GM19025 (cell line): ENCODE measurements around the gene CRACR2A.

Source experiments
- ATAC-seq: cut with Tn5 transposase; IDR thresholded peaks from one replicate; pipeline ENCODE4 v1.9.1; 2021; ENCODE audit warnings: mild to moderate bottlenecking, low read depth, moderate library complexity; ENCODE audit not compliant: unreplicated experiment

The CRACR2A gene

GRCh38 chr12:3752741-3753486 lies at the start of gene CRACR2A:
Gene CRACR2A, minus strand, starts transcription at chr12:3753109. Its CDS starts 56,110 bp downstream, at chr12:3696999.
- peak; percentile 90 for ATAC-seq

- no peak for ATAC-seq
Measured at GRCh38 chr12:3797531-3798048, 44.7 kb upstream of the CRACR2A start.

DNA sequence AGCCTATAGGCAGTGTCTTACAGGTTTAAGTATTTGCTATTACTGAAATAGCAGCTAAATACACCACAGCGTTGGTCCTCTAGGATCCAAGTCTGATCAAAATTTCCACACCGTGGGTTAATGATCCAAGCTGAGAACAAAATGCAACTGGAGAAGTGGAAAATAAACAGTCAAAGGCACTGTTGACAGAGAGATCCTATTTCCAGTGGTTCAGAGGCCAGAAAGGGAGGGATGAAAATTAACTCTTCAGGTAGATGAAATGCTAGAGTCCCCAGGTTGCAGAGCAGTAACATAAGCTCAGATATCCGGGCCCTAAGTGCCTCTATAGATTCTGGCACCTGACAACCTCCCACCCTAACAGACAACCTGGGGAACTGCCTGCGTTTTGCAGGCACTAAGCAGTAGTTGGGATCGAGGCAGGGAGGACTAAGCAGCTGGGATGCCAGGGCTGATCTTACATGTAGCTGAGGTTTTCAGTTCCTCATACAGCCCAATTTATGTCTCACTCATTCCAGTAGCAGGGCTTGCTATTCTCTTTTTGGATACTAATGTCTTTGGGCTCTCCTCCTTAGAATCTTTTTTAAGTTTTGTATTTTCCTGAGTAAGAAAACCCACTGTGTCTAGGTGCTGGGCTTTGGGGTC lies 42.7 kb upstream of the CRACR2A start:
- no peak for ATAC-seq

DNA sequence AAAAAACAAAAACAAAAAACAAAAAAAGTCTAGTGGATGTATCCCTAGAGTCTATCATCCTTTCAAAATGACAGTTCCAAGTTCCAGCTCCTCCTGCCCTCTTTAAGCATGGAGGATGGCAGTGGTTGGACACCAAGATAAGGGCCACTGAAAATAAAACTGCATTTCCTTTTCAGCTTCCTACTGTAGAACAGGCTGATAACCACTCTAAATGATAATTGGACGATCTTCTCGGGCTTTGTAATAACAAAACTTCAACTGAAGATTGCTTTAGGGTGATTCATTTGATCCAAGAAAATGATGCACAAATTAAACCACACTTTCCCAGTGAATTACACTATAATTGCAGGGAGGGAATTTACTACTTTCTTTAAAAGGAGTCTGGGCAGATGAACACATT lies 42.2 kb upstream of the CRACR2A start:
- ATAC-seq = no peak

GRCh38 chr12:3792623-3793288 lies 39.8 kb upstream of the CRACR2A start:
- ATAC-seq = no peak

DNA sequence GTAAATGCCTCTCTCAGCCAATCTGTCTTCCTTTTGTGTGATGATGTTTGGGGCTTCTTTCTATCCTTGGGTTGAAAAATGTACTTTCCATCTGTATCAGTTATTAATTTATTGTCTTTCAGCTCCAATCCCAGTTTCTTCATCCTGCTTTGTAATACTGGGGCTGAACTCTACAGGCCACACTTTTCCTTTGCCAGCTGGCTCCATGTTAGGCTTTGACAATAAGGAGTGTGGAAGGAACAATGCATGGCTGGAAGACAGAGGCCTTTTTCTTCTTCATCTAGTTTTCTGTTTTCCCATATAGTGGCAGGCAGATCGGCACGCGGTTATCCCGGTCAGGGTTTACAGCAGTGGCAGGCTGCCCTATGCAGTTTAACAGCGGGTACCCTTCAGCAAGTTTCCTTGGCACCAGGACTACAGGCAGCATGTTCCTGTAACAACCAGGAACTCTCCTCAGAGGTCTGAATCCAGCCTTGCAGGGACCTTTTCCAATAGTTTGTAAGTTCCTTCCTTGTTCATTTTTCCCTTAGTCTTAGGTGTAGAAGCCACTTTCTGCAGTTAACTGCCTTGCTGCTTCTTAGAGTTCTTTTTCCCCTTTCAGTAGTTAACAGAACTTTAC lies 38.5 kb upstream of the CRACR2A start:
- no peak for ATAC-seq

GRCh38 chr12:3790642-3791041 lies 37.7 kb upstream of the CRACR2A start:
- ATAC-seq = no peak

DNA sequence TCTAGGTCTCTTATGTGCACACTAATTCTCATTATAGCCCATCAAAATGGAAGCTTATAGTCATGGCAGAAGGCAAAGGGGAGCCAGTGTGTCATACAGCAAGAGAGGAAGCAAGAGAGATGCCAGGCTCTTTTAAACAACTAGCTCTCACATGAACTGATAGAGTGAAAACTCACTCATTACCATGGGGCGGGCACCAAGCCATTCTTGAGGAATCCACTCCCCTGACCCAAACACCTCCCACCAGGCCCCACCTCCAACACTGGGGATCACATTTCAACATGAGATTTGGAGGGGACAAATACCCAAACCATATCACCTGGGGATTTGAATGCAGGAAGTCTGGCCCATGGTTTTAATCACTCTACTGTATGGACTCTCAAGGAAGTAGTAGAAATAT lies 36.9 kb upstream of the CRACR2A start:
- no peak for ATAC-seq

GRCh38 chr12:3777206-3777809 lies 24.4 kb upstream of the CRACR2A start:
- ATAC-seq = no peak

DNA sequence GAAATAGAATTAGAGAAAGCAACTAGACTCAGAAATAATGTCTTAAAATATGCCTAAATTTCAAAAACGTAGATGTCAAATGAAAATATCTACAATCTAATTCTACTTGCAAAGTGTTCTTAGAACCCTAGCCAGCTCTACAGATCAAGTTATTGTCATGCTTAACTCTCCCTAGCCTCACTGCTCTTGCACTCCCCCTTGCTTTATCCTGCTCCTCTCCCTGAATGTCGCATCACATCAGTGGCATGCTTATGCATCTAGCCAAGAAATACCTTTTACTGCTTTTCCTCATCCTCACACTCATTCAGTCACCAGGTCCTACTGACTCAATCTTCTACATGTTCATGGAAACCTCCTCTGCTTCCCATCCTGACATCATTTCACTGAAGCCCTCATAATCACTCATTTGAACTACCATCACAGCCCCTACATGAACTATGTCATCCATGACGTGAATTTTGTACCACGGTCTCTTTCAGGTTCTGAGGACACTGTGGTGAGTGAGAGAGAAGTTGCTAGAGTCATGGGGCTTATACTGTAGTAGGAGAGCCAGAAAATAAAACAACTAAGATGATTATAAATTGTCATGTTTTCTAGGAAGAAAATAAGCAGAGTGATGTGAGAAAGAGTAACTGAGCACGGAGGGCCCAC lies 22.6 kb upstream of the CRACR2A start:
- no peak for ATAC-seq

- no peak for ATAC-seq
Measured at GRCh38 chr12:3772380-3772779, 19.5 kb upstream of the CRACR2A start.

GRCh38 chr12:3771853-3772252 lies 18.9 kb upstream of the CRACR2A start:
- no peak for ATAC-seq

DNA sequence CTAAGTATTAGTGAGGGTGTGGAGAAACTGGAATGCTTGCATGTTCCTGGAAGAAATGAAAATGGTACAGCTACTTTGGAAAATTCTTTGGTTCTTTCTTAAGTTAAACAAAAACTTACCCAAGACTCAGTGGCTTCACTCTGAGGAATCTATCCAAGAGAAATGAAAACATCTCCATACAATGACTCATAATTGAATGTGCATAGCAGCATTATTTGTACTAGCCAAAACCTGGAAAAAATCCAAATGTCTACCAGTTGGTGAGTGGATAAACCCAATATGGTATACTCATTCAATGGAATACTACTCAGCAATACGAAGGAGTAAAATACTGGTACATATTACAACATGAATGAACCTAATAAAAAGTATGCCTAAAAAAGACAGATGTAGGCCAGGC lies 18.0 kb upstream of the CRACR2A start:
- no peak for ATAC-seq

- no peak for ATAC-seq
Measured at GRCh38 chr12:3768911-3769447, 16.1 kb upstream of the CRACR2A start.

DNA sequence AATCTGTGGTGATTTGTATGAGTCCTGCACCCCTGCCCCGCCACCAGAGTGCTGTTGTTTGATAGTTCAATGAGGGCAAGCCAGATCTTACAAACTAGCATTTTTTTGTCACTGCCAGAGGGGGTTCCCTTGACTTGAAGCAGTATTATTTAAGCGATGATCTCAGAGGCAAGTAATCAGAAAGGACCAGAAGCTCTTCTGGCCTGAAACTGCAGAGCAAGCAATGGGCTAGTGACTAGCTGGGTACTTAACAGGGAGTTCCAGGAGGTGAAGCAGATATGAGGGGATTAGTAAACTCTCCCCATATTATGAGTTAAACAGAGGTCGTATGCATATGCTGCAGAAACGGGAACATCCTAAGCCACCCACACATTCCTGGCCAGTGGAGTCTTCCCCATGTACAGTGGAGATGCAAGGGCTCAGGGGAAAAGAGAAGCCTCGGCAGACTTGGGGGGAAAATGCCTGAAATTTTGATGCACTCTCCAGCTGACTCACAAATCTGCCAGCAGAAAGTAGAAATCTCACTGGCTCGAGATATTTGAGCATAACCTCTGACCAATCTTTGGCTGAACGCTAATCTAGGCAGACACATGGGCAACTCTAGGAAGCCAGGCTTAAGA lies 8.3 kb upstream of the CRACR2A start:
- ATAC-seq = no peak

DNA sequence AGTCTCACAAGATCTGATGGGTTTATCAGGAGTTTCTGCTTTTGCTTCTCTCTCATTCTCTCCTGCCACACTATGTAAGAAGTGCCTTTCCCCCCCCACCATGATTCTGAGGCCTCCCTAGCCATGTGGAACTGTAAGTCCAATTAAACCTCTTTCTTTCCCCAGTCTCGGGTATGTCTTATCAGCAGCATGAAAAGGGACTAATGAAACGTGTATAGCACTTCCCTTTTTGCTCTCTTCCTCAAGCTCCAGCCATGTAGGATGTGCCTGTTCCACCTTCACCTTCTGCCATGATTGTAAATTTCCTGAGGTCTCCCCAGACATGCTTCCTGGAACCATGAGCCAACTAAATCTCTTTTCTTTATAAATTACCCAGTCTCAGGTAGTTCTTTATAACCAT lies 7.0 kb upstream of the CRACR2A start:
- no peak for ATAC-seq

DNA sequence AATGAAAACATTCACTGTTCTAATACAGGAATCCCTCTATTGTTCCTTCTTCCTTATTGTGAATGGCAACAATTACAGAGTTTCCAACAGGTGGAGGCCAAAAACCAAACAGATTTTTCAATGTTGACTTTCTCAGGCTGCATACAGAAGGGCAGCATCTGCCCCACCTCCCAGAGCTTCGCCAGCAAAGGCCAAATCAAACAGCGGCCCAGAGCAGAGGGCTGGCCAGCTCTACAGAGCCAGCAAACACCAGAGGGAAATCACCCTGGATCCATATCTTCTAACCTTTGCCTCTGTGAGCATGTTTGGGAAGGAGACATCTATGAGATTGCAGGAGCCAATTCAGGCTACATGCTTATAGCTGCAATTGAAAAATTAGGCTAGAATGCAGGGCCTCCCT lies 4.4 kb upstream of the CRACR2A start:
- no peak for ATAC-seq

- ATAC-seq = no peak
Measured at GRCh38 chr12:3755898-3756297, 3.0 kb upstream of the CRACR2A start.

GRCh38 chr12:3753544-3754284 lies 805 bp upstream of the CRACR2A start:
- ATAC-seq = no peak
